Ascending aorta (tissue), 2 donors: ENCODE results near the gene L3MBTL2. TPM values are rescaled to one million over a fixed set of nuclear protein-coding genes. Genes with fewer than 3 reads are reported as not detected.
A peak's percentile ranks its signal among the peaks of the same experiment; 100 is the strongest.

Experiments
- DNase-seq, 2 donors: peaks; one replicate each; pipeline ENCODE4 v3.0.0-alpha.2; 2019; ENCODE audit warnings: low spot score in 2 of 2
- H3K27ac ChIP-seq, 2 donors: fragments of 200-600 bp; sonication (generic); one replicate each; pipeline ENCODE4 v1.5.1; 2016 to 2017; ENCODE audit warnings: mild to moderate bottlenecking in 1 of 2
- H3K27me3 ChIP-seq: fragments of 200-600 bp; sonication (generic); one replicate; pipeline ENCODE4 v1.5.1; 2017
- H3K36me3 ChIP-seq, 2 donors: fragments of 200-600 bp; sonication (generic); one replicate each; pipeline ENCODE4 v1.5.1; 2016
- H3K4me1 ChIP-seq, 2 donors: fragments of 200-600 bp; sonication (generic); one replicate each; pipeline ENCODE4 v1.5.1; 2016 to 2017; ENCODE audit warnings: mild to moderate bottlenecking in 1 of 2
- H3K4me3 ChIP-seq, 2 donors: fragments of 200-600 bp; sonication (generic); one replicate each; pipeline ENCODE4 v1.5.1; 2016 to 2017; ENCODE audit warnings: mild to moderate bottlenecking in 1 of 2
- H3K9me3 ChIP-seq, 2 donors: fragments of 200-600 bp; sonication (generic); one replicate each; pipeline ENCODE4 v1.5.1; 2016
- CTCF ChIP-seq, 3 experiments: fragments of 200-600 bp in 2 of 3; fragments of 450-650 bp in 1 of 3; sonication (generic) in 2 of 3; IDR thresholded peaks; one replicate each; pipeline ENCODE4 v1.5.1; 2016 to 2019; ENCODE audit warnings: antibody characterized with exemption in 3 of 3, mild to moderate bottlenecking in 1 of 3, moderate library complexity in 1 of 3
- intact Hi-C: fragments of 100-400 bp; cut with DNase I; formaldehyde crosslinking; loops from one replicate; pipeline ENCODE4 v1.15.1; 2023
- total RNA-seq: library from RNA; depleted of rRNA; stranded (reverse); fragments of >200 nt; gene quantifications from one replicate; pipeline ENCODE4 v1.1.0, GENCODE V29; 2016

Gene L3MBTL2
- 33.3 TPM for total RNA-seq

- intact Hi-C loops: loop anchor here (1.0 to 5.0 kb wide), 7 partner anchors 8 to 568 kb away; partner anchors contain the start of genes MRTFA, RANGAP1, RBX1 and ST13
- no peak for TF ChIP-seq CTCF (IDR thresholded peaks at IDR 0.05)
- Histone ChIP-seq H3K27me3 (no peaks in the 10 kb centered on the region), H3K9me3 (no peaks in the 10 kb centered on the region), H3K4me1 (peaks cover 4 to 5% of the 10 kb centered on the region in 2 donors), H3K4me3 (peak within 1 kb of the TSS; percentile 63 to 89), H3K27ac (peak within 1 kb of the TSS; percentile 72 to 73), H3K36me3 (peaks cover 7 to 13% of the 10 kb centered on the region in 2 donors)
- peak; percentile 95 to 99 for DNase-seq
Observed at GRCh38 chr22:41204992-41205900, at the start of gene L3MBTL2. L3MBTL2 (plus strand) TSS chr22:41205312; CDS start chr22:41205363, 51 bp downstream.

GRCh38 chr22:41157083-41157482, 48.0 kb upstream of the L3MBTL2 start:
- intact Hi-C loops: no loop called here
- H3K9me3 ChIP-seq: no peaks in the 10 kb centered on the region
- no peak overlapping the region for H3K27ac ChIP-seq
- no peaks in the 10 kb centered on the region for H3K27me3 ChIP-seq
- TF ChIP-seq CTCF (IDR thresholded peaks at IDR 0.05): no peak
- DNase-seq: no peak
- H3K4me1 ChIP-seq: no peaks in the 10 kb centered on the region
- peaks cover 89 to 96% of the 10 kb centered on the region in 2 donors for H3K36me3 ChIP-seq
- no peak overlapping the region for H3K4me3 ChIP-seq

- Histone ChIP-seq H3K36me3 (peaks cover 78 to 81% of the 10 kb centered on the region in 2 donors), H3K27ac (no peak overlapping the region), H3K4me1 (peaks cover 0 to 11% of the 10 kb centered on the region in 2 donors), H3K27me3 (no peaks in the 10 kb centered on the region), H3K4me3 (no peak overlapping the region), H3K9me3 (no peaks in the 10 kb centered on the region)
- no peak for DNase-seq
- TF ChIP-seq CTCF (IDR thresholded peaks at IDR 0.05): no peak
- intact Hi-C loops: no loop called here
Observed at GRCh38 chr22:41169157-41169556, 36.0 kb upstream of the L3MBTL2 start.

GRCh38 chr22:41171996-41172395, 33.1 kb upstream of the L3MBTL2 start:
- peak overlapping the region in 1 of 2 donors; percentile 48 for H3K27ac ChIP-seq
- DNase-seq: no peak

GRCh38 chr22:41175546-41175945, 29.6 kb upstream of the L3MBTL2 start:
- intact Hi-C loops: no loop called here
- H3K27me3 ChIP-seq: no peaks in the 10 kb centered on the region
- H3K4me3 ChIP-seq: no peak overlapping the region
- peaks cover 65 to 77% of the 10 kb centered on the region in 2 donors for H3K36me3 ChIP-seq
- H3K9me3 ChIP-seq: no peaks in the 10 kb centered on the region
- no peak for DNase-seq
- H3K27ac ChIP-seq: no peak overlapping the region
- H3K4me1 ChIP-seq: peaks cover 0 to 11% of the 10 kb centered on the region in 2 donors
- no peak for TF ChIP-seq CTCF (IDR thresholded peaks at IDR 0.05)

More at GRCh38 chr22:41171996-41172395, 33.1 kb upstream of the L3MBTL2 start:
- intact Hi-C loops: no loop called here
- peaks cover 73 to 84% of the 10 kb centered on the region in 2 donors for H3K36me3 ChIP-seq
- TF ChIP-seq CTCF (IDR thresholded peaks at IDR 0.05): no peak
- H3K4me3 ChIP-seq: no peak overlapping the region
- H3K9me3 ChIP-seq: no peaks in the 10 kb centered on the region
- H3K4me1 ChIP-seq: peaks cover 0 to 11% of the 10 kb centered on the region in 2 donors
- no peaks in the 10 kb centered on the region for H3K27me3 ChIP-seq
